Measurements from ENCODE around the gene SLC5A5. TPM values are rescaled to one million over a fixed set of nuclear protein-coding genes. Genes with fewer than 3 reads are reported as not detected.
"Not testable (repeated sequence)": the region's sequence is repeated elsewhere in the genome, so short reads cannot be mapped to it uniquely, and the experiment has no call there.

SLC5A5 gene
- total RNA-seq, 1 donor from 2014 or later, result not detected

DNA sequence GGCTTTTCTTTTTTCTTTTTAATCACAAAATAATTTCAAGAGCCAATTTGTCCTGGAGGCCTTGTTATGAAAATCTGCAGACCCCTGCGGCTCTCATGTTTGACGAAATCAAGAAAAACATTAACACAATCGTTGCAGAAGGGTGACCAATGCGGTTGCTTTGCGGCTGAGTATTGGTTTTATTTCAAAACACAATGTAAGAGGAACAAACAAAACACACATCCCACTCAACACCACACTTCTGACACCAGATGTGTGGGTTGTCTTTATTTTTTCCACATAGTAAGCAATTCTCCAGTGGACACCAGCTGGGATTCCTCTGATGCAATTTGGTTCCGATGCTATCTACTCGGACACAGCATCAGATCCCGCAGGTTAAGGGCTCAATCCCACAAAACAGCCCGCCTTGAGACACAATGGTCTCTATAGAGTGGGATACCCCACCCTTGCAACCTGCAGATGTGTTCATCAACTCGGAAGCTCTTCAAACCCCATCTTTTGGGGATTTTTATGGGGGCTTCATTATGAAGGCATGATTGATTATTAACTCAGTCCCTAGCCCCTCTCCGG, 39.1 kb downstream of the SLC5A5 start:
- H3K27me3 Mint-ChIP-seq (ENCODE audit: low read depth), result peaks cover 2% of the 10 kb centered on the region
- H3K4me1 Mint-ChIP-seq (ENCODE audit: low read depth), result peaks cover 7% of the 10 kb centered on the region
- TF ChIP-seq, protein P1, sequence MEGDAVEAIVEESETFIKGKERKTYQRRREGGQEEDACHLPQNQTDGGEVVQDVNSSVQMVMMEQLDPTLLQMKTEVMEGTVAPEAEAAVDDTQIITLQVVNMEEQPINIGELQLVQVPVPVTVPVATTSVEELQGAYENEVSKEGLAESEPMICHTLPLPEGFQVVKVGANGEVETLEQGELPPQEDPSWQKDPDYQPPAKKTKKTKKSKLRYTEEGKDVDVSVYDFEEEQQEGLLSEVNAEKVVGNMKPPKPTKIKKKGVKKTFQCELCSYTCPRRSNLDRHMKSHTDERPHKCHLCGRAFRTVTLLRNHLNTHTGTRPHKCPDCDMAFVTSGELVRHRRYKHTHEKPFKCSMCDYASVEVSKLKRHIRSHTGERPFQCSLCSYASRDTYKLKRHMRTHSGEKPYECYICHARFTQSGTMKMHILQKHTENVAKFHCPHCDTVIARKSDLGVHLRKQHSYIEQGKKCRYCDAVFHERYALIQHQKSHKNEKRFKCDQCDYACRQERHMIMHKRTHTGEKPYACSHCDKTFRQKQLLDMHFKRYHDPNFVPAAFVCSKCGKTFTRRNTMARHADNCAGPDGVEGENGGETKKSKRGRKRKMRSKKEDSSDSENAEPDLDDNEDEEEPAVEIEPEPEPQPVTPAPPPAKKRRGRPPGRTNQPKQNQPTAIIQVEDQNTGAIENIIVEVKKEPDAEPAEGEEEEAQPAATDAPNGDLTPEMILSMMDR (IDR thresholded peaks at IDR 0.05), result no peak
- no peak overlapping the region for H3K27ac Mint-ChIP-seq (ENCODE audit: unreplicated experiment)
- H3K9me3 Mint-ChIP-seq (ENCODE audit: low read depth), result peaks cover 6% of the 10 kb centered on the region
- no peak overlapping the region for H3K4me3 Mint-ChIP-seq (ENCODE audit: unreplicated experiment)
- no peak for DNase-seq (ENCODE audit: low spot score)
- no peaks in the 10 kb centered on the region for H3K36me3 Mint-ChIP-seq (ENCODE audit: low read depth)

DNA sequence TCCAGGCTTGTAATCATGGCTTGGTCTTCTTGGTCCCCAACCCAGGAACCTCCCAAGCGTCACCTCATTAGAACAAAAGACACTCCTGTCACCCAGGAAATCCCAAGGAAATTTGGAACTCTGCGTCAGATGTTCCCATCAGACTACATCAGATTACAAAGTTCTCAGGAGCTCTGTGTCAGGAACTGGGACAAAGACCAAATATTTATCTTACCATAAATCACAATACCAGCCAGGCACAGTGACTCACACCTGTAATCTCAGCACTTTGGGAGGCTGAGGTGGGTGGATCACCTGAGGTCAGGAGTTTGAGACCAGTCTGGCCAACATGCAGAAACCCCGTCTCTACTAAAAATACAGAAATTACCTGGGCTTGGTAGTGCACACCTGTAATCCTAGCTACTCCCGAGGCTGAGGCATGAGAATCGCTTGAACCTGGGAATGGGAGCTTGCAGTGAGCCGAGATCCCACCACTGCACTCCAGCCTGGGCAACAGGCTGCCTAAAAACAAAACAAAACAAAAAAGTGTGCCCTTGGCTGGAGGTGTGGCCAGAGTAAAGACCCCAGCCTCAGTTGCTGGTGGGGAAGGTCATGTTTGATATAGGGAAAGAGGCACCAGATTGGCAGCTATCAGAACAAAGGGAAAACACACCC, 44.3 kb downstream of the SLC5A5 start:
- Mint-ChIP-seq H3K36me3 (ENCODE audit: low read depth) (no peaks in the 10 kb centered on the region), H3K27ac (ENCODE audit: unreplicated experiment) (no peak overlapping the region), H3K27me3 (ENCODE audit: low read depth) (peaks cover 8% of the 10 kb centered on the region), H3K9me3 (ENCODE audit: low read depth) (peaks cover 3% of the 10 kb centered on the region), H3K4me1 (ENCODE audit: low read depth) (no peaks in the 10 kb centered on the region), H3K4me3 (ENCODE audit: unreplicated experiment) (no peak overlapping the region)
- TF ChIP-seq, protein P1 (IDR thresholded peaks at IDR 0.05), result no peak
- no peak for DNase-seq (ENCODE audit: low spot score)

GRCh38 chr19:17918151-17918550, 46.4 kb downstream of the SLC5A5 start:
- not testable (repeated sequence) for H3K9me3 Mint-ChIP-seq (ENCODE audit: low read depth); DNase-seq (ENCODE audit: low spot score); H3K27ac Mint-ChIP-seq (ENCODE audit: unreplicated experiment); H3K27me3 Mint-ChIP-seq (ENCODE audit: low read depth); H3K36me3 Mint-ChIP-seq (ENCODE audit: low read depth); H3K4me3 Mint-ChIP-seq (ENCODE audit: unreplicated experiment); H3K4me1 Mint-ChIP-seq (ENCODE audit: low read depth)

DNA sequence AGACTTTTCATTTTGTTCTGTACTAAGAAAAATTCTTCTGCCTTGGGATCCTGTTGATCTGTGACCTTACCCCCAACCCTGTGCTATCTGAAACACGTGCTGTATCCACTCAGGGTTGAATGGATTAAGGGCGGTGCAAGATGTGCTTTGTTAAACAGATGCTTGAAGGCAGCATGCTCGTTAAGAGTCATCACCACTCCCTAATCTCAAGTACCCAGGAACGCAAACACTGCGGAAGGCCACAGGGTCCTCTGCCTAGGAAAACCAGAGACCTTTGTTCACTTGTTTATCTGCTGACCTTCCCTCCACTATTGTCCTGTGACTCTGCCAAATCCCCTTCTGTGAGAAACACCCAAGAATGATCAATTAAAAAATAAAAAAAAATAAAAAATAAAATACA, 47.4 kb downstream of the SLC5A5 start:
- H3K27me3 Mint-ChIP-seq (ENCODE audit: low read depth); H3K27ac Mint-ChIP-seq (ENCODE audit: unreplicated experiment); H3K9me3 Mint-ChIP-seq (ENCODE audit: low read depth); H3K36me3 Mint-ChIP-seq (ENCODE audit: low read depth); H3K4me1 Mint-ChIP-seq (ENCODE audit: low read depth); H3K4me3 Mint-ChIP-seq (ENCODE audit: unreplicated experiment); DNase-seq (ENCODE audit: low spot score): not testable (repeated sequence)

- TF ChIP-seq, protein P1 (IDR thresholded peaks at IDR 0.05), result no peak
- H3K27me3 Mint-ChIP-seq (ENCODE audit: low read depth), result peaks cover 8% of the 10 kb centered on the region
- DNase-seq (ENCODE audit: low spot score), result no peak
- no peaks in the 10 kb centered on the region for H3K36me3 Mint-ChIP-seq (ENCODE audit: low read depth)
- no peaks in the 10 kb centered on the region for H3K4me1 Mint-ChIP-seq (ENCODE audit: low read depth)
- H3K9me3 Mint-ChIP-seq (ENCODE audit: low read depth), result no peaks in the 10 kb centered on the region
- no peak overlapping the region for H3K4me3 Mint-ChIP-seq (ENCODE audit: unreplicated experiment)
- no peak overlapping the region for H3K27ac Mint-ChIP-seq (ENCODE audit: unreplicated experiment)
These were observed 48.8 kb downstream of the SLC5A5 start for GRCh38 chr19:17920527-17920926.

- H3K4me3 Mint-ChIP-seq (ENCODE audit: unreplicated experiment), result no peak overlapping the region
- TF ChIP-seq, protein P1 (IDR thresholded peaks at IDR 0.05), result no peak
- H3K36me3 Mint-ChIP-seq (ENCODE audit: low read depth), result no peaks in the 10 kb centered on the region
- no peak for DNase-seq (ENCODE audit: low spot score)
- H3K9me3 Mint-ChIP-seq (ENCODE audit: low read depth), result no peaks in the 10 kb centered on the region
- H3K27me3 Mint-ChIP-seq (ENCODE audit: low read depth), result peaks cover 5% of the 10 kb centered on the region
- H3K27ac Mint-ChIP-seq (ENCODE audit: unreplicated experiment), result no peak overlapping the region
- H3K4me1 Mint-ChIP-seq (ENCODE audit: low read depth), result no peaks in the 10 kb centered on the region
These were observed 50.4 kb downstream of the SLC5A5 start for GRCh38 chr19:17922138-17922537.

Data from chondrocyte (in vitro differentiated cells).